CD4-positive, CD25-positive, alpha-beta regulatory T cell (primary cell): ENCODE data around the gene KRTAP10-6. TPM values are rescaled to one million over a fixed set of nuclear protein-coding genes. Genes with fewer than 3 reads are reported as not detected.
"Not testable (repeated sequence)": the region's sequence is repeated elsewhere in the genome, so short reads cannot be mapped to it uniquely, and the experiment has no call there.

ENCODE experiments used
- ATAC-seq, 2 donors: fragments of 150-1000 bp; cut with Tn5 transposase; one replicate each; pipeline ENCODE4 v1.10.0; 2021; ENCODE audit warnings: low read depth in 2 of 2, moderate number of reproducible peaks in 2 of 2, moderate library complexity in 1 of 2
- DNase-seq, 3 donors: peaks; one replicate each; pipeline versions ENCODE4 v3.0.0 to v3.0.0-alpha.2; 2012 to 2022; ENCODE audit warnings: mixed read lengths in 1 of 3
- H3K27ac ChIP-seq: one replicate; pipeline ENCODE4 v1.7.0; 2013; ENCODE audit warnings: mild to moderate bottlenecking, low read length; ENCODE audit not compliant: insufficient read depth, poor library complexity, severe bottlenecking
- H3K27me3 ChIP-seq: one replicate; pipeline ENCODE4 v1.7.0; 2013; ENCODE audit warnings: low read length; ENCODE audit not compliant: control insufficient read depth, insufficient read depth
- H3K36me3 ChIP-seq: one replicate; pipeline ENCODE4 v1.7.0; 2013; ENCODE audit warnings: mild to moderate bottlenecking, low read length, moderate library complexity; ENCODE audit not compliant: control insufficient read depth, insufficient read depth
- H3K4me1 ChIP-seq: 2 replicates; pipeline ENCODE4 v1.7.0; 2013; ENCODE audit warnings: mild to moderate bottlenecking, low read length; ENCODE audit not compliant: insufficient read depth, control insufficient read depth, poor library complexity, severe bottlenecking
- H3K4me3 ChIP-seq: one replicate; pipeline ENCODE4 v1.7.0; 2013; ENCODE audit warnings: low read depth, mild to moderate bottlenecking, low read length, moderate library complexity
- H3K9me3 ChIP-seq, 2 experiments: 1 replicate in 1 of 2; 2 replicates in 1 of 2; pipeline ENCODE4 v1.7.0; 2013; ENCODE audit warnings: low read length in 2 of 2, mild to moderate bottlenecking in 1 of 2, moderate library complexity in 1 of 2; ENCODE audit not compliant: control insufficient read depth in 2 of 2
- H3K27ac Mint-ChIP-seq, 3 donors: one replicate each; pipeline ENCODE4 v1.8.0; 2020 to 2022; ENCODE audit warnings: mild to moderate bottlenecking in 3 of 3, mixed read lengths in 3 of 3, moderate library complexity in 2 of 3
- H3K27me3 Mint-ChIP-seq: one replicate; pipeline ENCODE4 v1.8.0; 2022; ENCODE audit warnings: mild to moderate bottlenecking, mixed read lengths
- H3K36me3 Mint-ChIP-seq: one replicate; pipeline ENCODE4 v1.8.0; 2020; ENCODE audit warnings: mixed read lengths
- H3K4me1 Mint-ChIP-seq, 4 donors: one replicate each; pipeline ENCODE4 v1.8.0; 2020 to 2022; ENCODE audit warnings: mixed read lengths in 4 of 4, mild to moderate bottlenecking in 1 of 4
- H3K4me3 Mint-ChIP-seq, 4 donors: one replicate each; pipeline ENCODE4 v1.8.0; 2020 to 2022; ENCODE audit warnings: mild to moderate bottlenecking in 4 of 4, mixed read lengths in 4 of 4, moderate library complexity in 3 of 4
- H3K9me3 Mint-ChIP-seq, 7 donors: one replicate each; pipeline ENCODE4 v1.8.0; 2020 to 2022; ENCODE audit warnings: mixed read lengths in 7 of 7, mild to moderate bottlenecking in 3 of 7, moderate library complexity in 2 of 7
- polyA plus RNA-seq, 4 donors: library from polyadenylated mRNA; unstranded; fragments of 300-500 nt; fragmentation: Illumina TruSeq; gene quantifications; one replicate each; pipeline ENCODE4 v1.2.3, GENCODE V29; 2021
- total RNA-seq: library from RNA; stranded (reverse); gene quantifications from one replicate; pipeline ENCODE4 v1.2.3, GENCODE V29; 2022

The KRTAP10-6 gene
- total and polyA plus RNA-seq, 5 donors from 2014 or later: not detected

DNA sequence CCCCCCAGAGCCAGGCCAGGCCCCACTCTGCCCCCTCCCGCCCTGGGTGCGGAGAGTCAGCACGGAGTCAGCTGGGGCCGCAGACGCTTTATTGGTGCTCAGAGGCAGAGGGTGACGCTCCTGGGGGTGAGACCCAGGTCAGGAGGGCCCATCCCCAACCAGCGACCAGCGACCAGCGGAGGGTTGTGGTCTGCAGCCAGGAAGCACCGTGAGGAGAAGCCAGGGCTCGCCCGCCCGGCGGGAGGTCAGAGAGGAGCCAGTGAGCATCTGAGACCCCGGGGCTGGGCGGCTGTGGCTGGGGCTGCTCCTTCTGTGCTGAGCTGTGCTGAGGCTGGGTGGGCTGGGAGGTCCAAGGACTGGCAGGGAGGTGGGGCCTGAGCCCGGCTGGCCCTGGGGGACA is 42.0 kb downstream of the KRTAP10-6 start:
- Mint-ChIP-seq H3K36me3 (peaks cover 22% of the 10 kb centered on the region), H3K4me1 (peaks cover 11 to 33% (median 18%) of the 10 kb centered on the region in 4 donors), H3K9me3 (peaks cover 0 to 30% (median 13%) of the 10 kb centered on the region in 7 donors)
- not testable (repeated sequence) for H3K27me3 Mint-ChIP-seq, ATAC-seq, H3K4me3 Mint-ChIP-seq, H3K27ac Mint-ChIP-seq, H3K27me3 ChIP-seq, H3K4me3 ChIP-seq, H3K27ac ChIP-seq, DNase-seq, H3K36me3 ChIP-seq, H3K9me3 ChIP-seq
- H3K4me1 ChIP-seq: peaks cover 15% of the 10 kb centered on the region

DNA sequence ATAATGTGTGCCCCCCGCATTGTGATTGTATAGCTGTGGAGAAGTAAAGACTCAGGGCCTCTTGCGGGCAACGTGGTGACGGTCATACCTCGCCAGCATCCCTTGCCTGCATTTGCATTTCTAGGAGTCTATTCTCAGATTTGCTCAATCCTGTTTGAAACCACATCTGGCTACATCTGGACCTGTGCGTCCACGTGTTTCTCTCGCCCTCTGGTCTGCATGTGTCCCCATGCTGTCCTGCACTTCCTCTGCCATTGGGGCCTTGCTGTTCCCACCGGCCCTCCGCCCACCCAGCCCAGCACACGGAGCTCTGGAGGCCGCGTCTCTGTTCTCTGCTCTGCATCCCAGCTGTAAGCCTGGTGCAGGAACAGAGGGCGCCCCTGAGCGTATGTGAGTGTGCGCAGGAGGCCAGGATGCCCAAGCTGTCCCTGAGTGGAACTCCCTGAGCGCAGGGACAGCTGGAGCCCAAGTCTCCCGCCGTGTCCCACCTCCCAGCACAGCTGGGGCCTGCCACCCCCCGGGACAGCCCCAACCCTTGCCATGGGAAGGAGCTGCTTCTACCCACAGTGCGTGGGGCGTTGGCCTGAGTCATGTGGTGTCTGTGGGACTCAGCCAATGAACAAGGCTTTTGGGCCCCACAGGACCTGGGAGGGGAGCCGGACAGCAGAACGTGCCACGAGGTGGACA is 42.6 kb downstream of the KRTAP10-6 start:
- H3K9me3 ChIP-seq: peaks cover 6 to 7% of the 10 kb centered on the region in 2 experiments
- no peak for DNase-seq
- Mint-ChIP-seq H3K27me3 (peaks cover 7% of the 10 kb centered on the region), H3K36me3 (peaks cover 22% of the 10 kb centered on the region), H3K4me3 (no peak overlapping the region), H3K4me1 (peaks cover 11 to 33% (median 18%) of the 10 kb centered on the region in 4 donors), H3K9me3 (peaks cover 0 to 31% (median 13%) of the 10 kb centered on the region in 7 donors), H3K27ac (peak overlapping the region in 2 of 3 donors; percentile 56 to 94)
- H3K4me3 ChIP-seq: no peak overlapping the region
- ATAC-seq: no peak
- no peaks in the 10 kb centered on the region for H3K36me3 ChIP-seq
- H3K4me1 ChIP-seq: peaks cover 15% of the 10 kb centered on the region
- no peaks in the 10 kb centered on the region for H3K27me3 ChIP-seq
- no peak overlapping the region for H3K27ac ChIP-seq

DNA sequence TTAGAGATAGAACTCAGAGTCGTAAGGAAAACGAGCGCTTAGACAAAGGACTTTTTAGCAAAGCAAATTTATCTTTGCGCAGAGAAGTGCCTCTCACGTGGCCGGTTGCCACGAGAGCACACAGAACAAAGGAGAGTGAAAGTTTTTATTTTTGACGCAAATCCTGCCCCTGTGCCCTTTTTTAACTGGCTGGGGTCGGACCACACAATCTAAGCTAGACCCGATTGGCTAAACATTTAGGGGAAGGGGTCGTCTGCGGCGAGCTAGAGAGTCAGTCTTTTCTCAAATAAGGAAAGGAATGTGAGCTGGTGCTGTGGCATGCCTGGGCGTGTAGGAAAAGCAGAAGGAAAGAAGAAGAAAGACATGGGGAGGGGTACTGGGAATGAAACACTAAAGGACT is 43.4 kb downstream of the KRTAP10-6 start:
- H3K4me1 ChIP-seq: peaks cover 15% of the 10 kb centered on the region
- peaks cover 0 to 30% (median 13%) of the 10 kb centered on the region in 7 donors for H3K9me3 Mint-ChIP-seq
- H3K4me3 Mint-ChIP-seq: peak overlapping the region in 1 of 4 donors; percentile 23
- no peaks in the 10 kb centered on the region for H3K27me3 ChIP-seq
- peak overlapping the region in 2 of 3 donors; percentile 84 to 94 for H3K27ac Mint-ChIP-seq
- peaks cover 6 to 7% of the 10 kb centered on the region in 2 experiments for H3K9me3 ChIP-seq
- DNase-seq (no peak), ATAC-seq (no peak)
- H3K36me3 Mint-ChIP-seq: peaks cover 22% of the 10 kb centered on the region
- no peaks in the 10 kb centered on the region for H3K36me3 ChIP-seq
- peaks cover 11 to 33% (median 18%) of the 10 kb centered on the region in 4 donors for H3K4me1 Mint-ChIP-seq
- H3K4me3 ChIP-seq: no peak overlapping the region
- H3K27me3 Mint-ChIP-seq: peaks cover 7% of the 10 kb centered on the region
- H3K27ac ChIP-seq: no peak overlapping the region

DNA sequence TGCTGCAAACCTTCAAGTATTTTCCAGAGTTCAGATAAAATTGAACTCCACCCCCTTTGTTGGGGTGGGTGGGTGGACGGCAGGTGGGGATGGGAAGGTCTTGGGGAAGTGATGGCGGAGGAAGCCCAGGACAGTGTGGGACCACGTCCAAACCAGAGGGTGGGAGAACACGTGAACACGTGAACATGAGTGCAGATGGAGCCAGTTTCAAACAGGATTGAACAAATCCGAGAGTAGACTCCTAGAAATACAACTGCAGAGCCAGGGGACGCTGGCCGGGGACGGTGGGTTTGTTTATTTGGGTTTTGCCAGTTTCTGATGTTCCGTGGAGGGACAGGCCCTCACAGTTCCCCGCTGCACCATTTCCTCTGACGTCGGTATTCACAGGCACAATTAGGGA is 43.9 kb downstream of the KRTAP10-6 start:
- no peak overlapping the region for H3K27ac ChIP-seq
- Mint-ChIP-seq H3K4me3 (peak overlapping the region in 2 of 4 donors; percentile 21 to 76), H3K4me1 (peaks cover 11 to 33% (median 18%) of the 10 kb centered on the region in 4 donors), H3K27ac (peak overlapping the region in 2 of 3 donors; percentile 70 to 94), H3K9me3 (peaks cover 0 to 29% (median 13%) of the 10 kb centered on the region in 7 donors), H3K27me3 (peaks cover 7% of the 10 kb centered on the region), H3K36me3 (peaks cover 22% of the 10 kb centered on the region)
- no peak for ATAC-seq
- H3K36me3 ChIP-seq: no peaks in the 10 kb centered on the region
- peaks cover 15% of the 10 kb centered on the region for H3K4me1 ChIP-seq
- peaks cover 6 to 9% of the 10 kb centered on the region in 2 experiments for H3K9me3 ChIP-seq
- DNase-seq: no peak
- H3K4me3 ChIP-seq: no peak overlapping the region
- no peaks in the 10 kb centered on the region for H3K27me3 ChIP-seq

DNA sequence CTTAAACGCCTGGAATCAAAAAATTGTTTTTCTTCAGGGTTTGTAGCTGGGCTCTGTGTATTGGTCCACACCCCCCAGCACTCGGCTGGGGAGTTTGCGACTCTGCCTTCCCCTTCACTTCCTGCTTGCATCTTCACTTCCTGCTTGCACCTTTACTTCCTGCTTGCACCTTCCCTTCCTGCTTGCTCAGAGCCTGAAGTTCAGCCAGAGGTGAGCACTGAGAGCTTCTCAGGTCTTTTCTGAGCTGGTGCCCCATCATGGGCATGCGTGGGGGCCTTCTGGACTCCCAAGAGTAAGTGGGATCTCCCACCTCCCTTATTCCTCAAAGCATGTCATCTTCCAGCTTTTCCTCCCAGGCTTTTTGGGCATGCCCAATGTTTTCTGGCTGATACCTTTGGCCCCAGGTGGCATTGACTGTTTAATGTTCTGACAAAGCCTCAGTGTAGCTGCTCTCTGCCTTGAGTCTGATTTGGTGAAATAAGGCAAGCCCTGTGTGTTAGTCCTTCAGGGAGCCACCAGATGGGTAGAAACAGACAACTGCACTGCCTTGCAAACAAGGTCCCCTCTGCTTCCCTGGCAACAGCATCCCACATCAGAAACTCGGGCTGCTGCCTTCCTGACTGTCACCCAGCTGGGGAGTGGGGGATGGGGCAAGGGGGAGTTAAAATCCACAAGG is 44.5 kb downstream of the KRTAP10-6 start:
- Mint-ChIP-seq H3K9me3 (peaks cover 0 to 29% (median 13%) of the 10 kb centered on the region in 7 donors), H3K4me1 (peaks cover 11 to 33% (median 18%) of the 10 kb centered on the region in 4 donors), H3K27ac (peak overlapping the region; percentile 94 to 97 (median 94)), H3K27me3 (peaks cover 7% of the 10 kb centered on the region), H3K4me3 (peak overlapping the region; percentile 29 to 89 (median 75)), H3K36me3 (peaks cover 22% of the 10 kb centered on the region)
- DNase-seq: peak in 2 of 3 donors; percentile 47 to 73
- Histone ChIP-seq H3K4me1 (peaks cover 15% of the 10 kb centered on the region), H3K27ac (peak overlapping the region; percentile 28), H3K27me3 (no peaks in the 10 kb centered on the region), H3K4me3 (peak overlapping the region; percentile 49), H3K36me3 (no peaks in the 10 kb centered on the region), H3K9me3 (peaks cover 6 to 13% of the 10 kb centered on the region in 2 experiments)
- peak; percentile 62 to 83 for ATAC-seq

DNA sequence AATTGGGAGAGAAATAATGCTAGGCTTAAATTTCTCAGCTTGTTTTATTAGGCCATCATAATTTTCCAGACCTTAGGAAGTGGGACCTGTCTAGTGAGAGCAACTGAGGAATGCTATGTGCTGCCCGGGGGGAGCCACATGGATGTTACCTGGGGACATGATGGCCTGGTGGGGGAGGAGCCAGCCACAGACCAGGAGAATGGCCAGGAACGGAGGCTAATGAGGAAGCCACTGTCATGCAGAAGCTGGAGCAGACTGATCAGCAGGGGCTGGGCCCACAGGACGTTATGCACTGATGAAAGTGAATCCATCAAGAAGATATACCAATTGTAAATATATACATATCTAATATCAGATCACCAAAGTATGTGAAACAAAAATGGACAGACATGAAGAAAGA is 47.7 kb downstream of the KRTAP10-6 start:
- Mint-ChIP-seq H3K9me3 (peaks cover 0 to 27% (median 12%) of the 10 kb centered on the region in 7 donors), H3K27ac (no peak overlapping the region), H3K4me1 (peaks cover 11 to 31% (median 18%) of the 10 kb centered on the region in 4 donors), H3K36me3 (peaks cover 18% of the 10 kb centered on the region), H3K4me3 (no peak overlapping the region), H3K27me3 (peaks cover 7% of the 10 kb centered on the region)
- no peak for DNase-seq
- Histone ChIP-seq H3K27me3 (no peaks in the 10 kb centered on the region), H3K4me3 (no peak overlapping the region), H3K4me1 (peaks cover 15% of the 10 kb centered on the region), H3K36me3 (no peaks in the 10 kb centered on the region), H3K27ac (no peak overlapping the region), H3K9me3 (peaks cover 6 to 23% of the 10 kb centered on the region in 2 experiments)
- no peak for ATAC-seq

DNA sequence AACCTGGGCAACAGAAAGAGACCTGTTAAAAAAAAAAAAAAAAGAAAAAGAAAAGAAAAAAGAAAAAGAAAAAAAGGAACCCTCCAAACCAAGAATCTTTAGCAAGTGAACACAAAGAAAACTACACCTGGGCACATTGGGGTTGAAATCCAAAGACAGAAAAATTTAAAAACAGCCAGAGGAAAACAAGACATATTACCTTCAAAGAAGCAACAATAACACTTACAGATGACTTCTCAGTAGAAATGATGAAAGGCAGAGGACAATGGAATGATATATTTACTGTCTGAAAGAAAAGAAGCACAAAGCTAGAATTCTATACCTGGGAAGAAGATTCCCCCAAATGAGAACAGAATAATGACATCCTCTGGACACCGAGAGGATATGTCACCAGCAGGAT is 49.6 kb downstream of the KRTAP10-6 start:
- Histone ChIP-seq H3K27ac (no peak overlapping the region), H3K4me1 (peaks cover 8% of the 10 kb centered on the region), H3K9me3 (peaks cover 6 to 23% of the 10 kb centered on the region in 2 experiments), H3K27me3 (no peaks in the 10 kb centered on the region), H3K4me3 (no peak overlapping the region), H3K36me3 (no peaks in the 10 kb centered on the region)
- no peak for ATAC-seq
- Mint-ChIP-seq H3K36me3 (peaks cover 10% of the 10 kb centered on the region), H3K27ac (no peak overlapping the region), H3K4me1 (peaks cover 9 to 13% (median 10%) of the 10 kb centered on the region in 4 donors), H3K9me3 (peaks cover 0 to 25% (median 12%) of the 10 kb centered on the region in 7 donors), H3K27me3 (peaks cover 5% of the 10 kb centered on the region), H3K4me3 (no peak overlapping the region)
- DNase-seq: no peak
